Measurements from ENCODE around the gene ARHGAP5. TPM values are rescaled to one million over a fixed set of nuclear protein-coding genes. Genes with fewer than 3 reads are reported as not detected.

Gene ARHGAP5, protein sequence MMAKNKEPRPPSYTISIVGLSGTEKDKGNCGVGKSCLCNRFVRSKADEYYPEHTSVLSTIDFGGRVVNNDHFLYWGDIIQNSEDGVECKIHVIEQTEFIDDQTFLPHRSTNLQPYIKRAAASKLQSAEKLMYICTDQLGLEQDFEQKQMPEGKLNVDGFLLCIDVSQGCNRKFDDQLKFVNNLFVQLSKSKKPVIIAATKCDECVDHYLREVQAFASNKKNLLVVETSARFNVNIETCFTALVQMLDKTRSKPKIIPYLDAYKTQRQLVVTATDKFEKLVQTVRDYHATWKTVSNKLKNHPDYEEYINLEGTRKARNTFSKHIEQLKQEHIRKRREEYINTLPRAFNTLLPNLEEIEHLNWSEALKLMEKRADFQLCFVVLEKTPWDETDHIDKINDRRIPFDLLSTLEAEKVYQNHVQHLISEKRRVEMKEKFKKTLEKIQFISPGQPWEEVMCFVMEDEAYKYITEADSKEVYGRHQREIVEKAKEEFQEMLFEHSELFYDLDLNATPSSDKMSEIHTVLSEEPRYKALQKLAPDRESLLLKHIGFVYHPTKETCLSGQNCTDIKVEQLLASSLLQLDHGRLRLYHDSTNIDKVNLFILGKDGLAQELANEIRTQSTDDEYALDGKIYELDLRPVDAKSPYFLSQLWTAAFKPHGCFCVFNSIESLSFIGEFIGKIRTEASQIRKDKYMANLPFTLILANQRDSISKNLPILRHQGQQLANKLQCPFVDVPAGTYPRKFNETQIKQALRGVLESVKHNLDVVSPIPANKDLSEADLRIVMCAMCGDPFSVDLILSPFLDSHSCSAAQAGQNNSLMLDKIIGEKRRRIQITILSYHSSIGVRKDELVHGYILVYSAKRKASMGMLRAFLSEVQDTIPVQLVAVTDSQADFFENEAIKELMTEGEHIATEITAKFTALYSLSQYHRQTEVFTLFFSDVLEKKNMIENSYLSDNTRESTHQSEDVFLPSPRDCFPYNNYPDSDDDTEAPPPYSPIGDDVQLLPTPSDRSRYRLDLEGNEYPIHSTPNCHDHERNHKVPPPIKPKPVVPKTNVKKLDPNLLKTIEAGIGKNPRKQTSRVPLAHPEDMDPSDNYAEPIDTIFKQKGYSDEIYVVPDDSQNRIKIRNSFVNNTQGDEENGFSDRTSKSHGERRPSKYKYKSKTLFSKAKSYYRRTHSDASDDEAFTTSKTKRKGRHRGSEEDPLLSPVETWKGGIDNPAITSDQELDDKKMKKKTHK (N-terminal part only)
- total RNA-seq (100 to 1,000 TPM in 4 of 5 donors, 10 to 100 TPM in 1; 89.7 to 229 (median 131) TPM), polyA plus RNA-seq (10 to 100 TPM; 10.3 to 18.8 (median 15.9) TPM)
- long read RNA-seq, donor 1, transcript ARHGAP5-201 (1 exons, 3,207 nt) = major isoform, 7 of 12 reads
- long read RNA-seq, donor 1, partial matches to known transcripts = 5 of 12 reads
- long read RNA-seq, donor 1, other reads (novel, unspliced or antisense) = 0 of 12 reads
- long read RNA-seq, donor 2, transcript ARHGAP5-201 (1 exons, 3,207 nt) = major isoform, 10 of 10 reads
- long read RNA-seq, donor 2, partial matches to known transcripts = 0 of 10 reads
- long read RNA-seq, donor 2, other reads (novel, unspliced or antisense) = 0 of 10 reads
- long read RNA-seq, donor 3, transcript ARHGAP5-201 (1 exons, 3,207 nt) = major isoform, 5 of 14 reads
- long read RNA-seq, donor 3, partial matches to known transcripts = 9 of 14 reads
- long read RNA-seq, donor 3, other reads (novel, unspliced or antisense) = 0 of 14 reads
- long read RNA-seq, donor 4 = 0 reads
- long read RNA-seq, donor 5, full-length matches to known transcripts = 16 of 16 reads
- long read RNA-seq, donor 5, partial matches to known transcripts = 0 of 16 reads
- long read RNA-seq, donor 5, other reads (novel, unspliced or antisense) = 0 of 16 reads
- long read RNA-seq, donor 6, transcript ARHGAP5-201 (1 exons, 3,207 nt) = major isoform, 30 of 60 reads
- long read RNA-seq, donor 6, partial matches to known transcripts = 30 of 60 reads
- long read RNA-seq, donor 6, other reads (novel, unspliced or antisense) = 0 of 60 reads
- long read RNA-seq, donor 7, full-length matches to known transcripts = 14 of 20 reads
- long read RNA-seq, donor 7, partial matches to known transcripts = 6 of 20 reads
- long read RNA-seq, donor 7, other reads (novel, unspliced or antisense) = 0 of 20 reads
- long read RNA-seq, donor 8, transcript ARHGAP5-201 (1 exons, 3,207 nt) = major isoform, 11 of 11 reads
- long read RNA-seq, donor 8, partial matches to known transcripts = 0 of 11 reads
- long read RNA-seq, donor 8, other reads (novel, unspliced or antisense) = 0 of 11 reads
- long read RNA-seq, donor 9, full-length matches to known transcripts = 18 of 18 reads
- long read RNA-seq, donor 9, partial matches to known transcripts = 0 of 18 reads
- long read RNA-seq, donor 9, other reads (novel, unspliced or antisense) = 0 of 18 reads
- long read RNA-seq, donor 10, transcript ARHGAP5-201 (1 exons, 3,207 nt) = major isoform, 10 of 10 reads
- long read RNA-seq, donor 10, partial matches to known transcripts = 0 of 10 reads
- long read RNA-seq, donor 10, other reads (novel, unspliced or antisense) = 0 of 10 reads

DNA sequence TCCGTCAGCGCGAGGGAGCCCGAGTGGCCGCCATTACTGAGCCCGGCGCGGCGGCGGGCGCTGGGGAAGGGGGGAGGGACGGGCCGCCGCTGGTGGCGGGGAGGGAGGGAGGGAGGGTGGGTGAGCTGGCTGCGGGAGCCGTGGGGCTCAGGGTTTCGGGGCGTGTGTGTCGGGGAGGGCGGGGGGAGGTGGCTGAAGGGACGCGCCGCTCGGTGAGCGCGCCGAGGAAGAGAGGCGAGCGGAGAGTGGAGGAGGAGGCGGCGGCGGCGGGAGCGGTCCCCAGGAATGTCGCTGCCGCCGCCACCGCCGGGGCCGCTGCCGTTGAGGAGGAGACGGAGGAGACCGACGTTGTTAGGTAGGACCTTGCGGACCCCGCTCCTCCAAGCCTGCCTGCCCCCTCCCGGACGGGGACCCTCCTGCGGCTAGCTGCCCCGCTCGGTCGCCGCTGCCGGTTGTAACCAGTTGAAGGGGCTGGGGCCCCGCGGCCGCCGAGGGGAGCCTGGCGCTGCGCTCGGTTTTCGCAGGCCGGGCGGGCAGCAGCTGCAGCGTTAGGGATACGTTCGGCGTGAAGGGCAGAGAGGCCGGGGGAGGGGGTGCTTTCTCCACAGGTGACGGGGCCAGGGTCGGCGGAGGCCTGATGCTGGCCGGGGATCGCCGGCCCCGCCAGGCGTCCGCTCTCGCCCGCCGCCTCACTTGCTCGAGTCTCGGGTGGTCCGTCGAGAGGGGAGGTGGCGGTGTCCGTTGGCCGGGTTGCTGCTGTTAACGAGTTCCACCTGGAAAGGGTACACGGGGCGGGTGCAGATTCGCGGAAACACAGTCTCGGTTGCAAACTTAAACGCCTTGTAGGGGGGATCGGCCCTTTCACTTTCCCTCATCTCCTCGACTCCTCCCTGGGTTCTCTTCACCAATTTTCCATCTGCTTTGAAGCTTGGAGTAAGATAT lies at the start of gene ARHGAP5:
TSS of gene ARHGAP5 (plus strand) at position 224 of the 942 bp plus-strand sequence. CDS start 13,366 bp downstream, outside the sequence.
- Histone ChIP-seq H3K36me3 (no peaks in the 10 kb centered on the region), H3K27me3 (no peaks in the 10 kb centered on the region), H3K27ac (peak within 1 kb of the TSS; percentile 99 to 100 (median 99)), H3K4me1 (peaks cover 12 to 61% (median 37%) of the 10 kb centered on the region in 4 donors), H3K9me3 (no peaks in the 10 kb centered on the region), H3K4me3 (peak within 1 kb of the TSS; percentile 88 to 98 (median 90))
- intact Hi-C loops (cut with DNase I; ENCODE audit: low total_unique reads) = no loop called here
- TF ChIP-seq POLR2AphosphoS5 (IDR thresholded peaks at IDR 0.05) (no peak), POLR2A (IDR thresholded peaks at IDR 0.05) (no peak), CTCF (IDR thresholded peaks at IDR 0.05) (peak in 1 of 7 experiments; percentile 12), EP300 (IDR thresholded peaks at IDR 0.05) (no peak)
- DNase-seq = peak; percentile 27 to 90
- 0 to 1% (median 0%) methylated on average over 38 to 97 of the region's 98 CpGs for WGBS, 5 donors

DNA sequence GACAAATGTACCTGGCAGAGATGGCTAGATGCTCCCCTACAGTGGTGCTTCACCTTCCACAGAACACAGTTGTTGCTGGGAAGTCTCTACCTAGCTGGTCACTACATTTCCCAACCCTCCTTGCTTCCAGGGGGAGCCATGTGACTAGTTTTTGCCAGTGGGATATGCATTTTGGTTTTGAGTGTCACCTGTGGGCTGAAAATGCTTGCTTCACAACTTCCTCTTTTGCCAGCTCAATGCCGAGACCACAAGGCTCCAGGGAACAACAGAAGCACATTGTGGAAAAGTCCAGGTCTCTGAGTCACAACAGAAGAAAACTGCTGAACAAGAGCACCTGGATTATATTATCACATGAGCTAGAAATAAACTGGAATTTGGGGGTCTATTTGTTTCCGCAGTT lies 48.5 kb upstream of the ARHGAP5 start:
- no peaks in the 10 kb centered on the region for H3K9me3 ChIP-seq
- intact Hi-C loops (cut with DNase I; ENCODE audit: low total_unique reads) = no loop called here
- no peaks in the 10 kb centered on the region for H3K36me3 ChIP-seq
- no peaks in the 10 kb centered on the region for H3K4me1 ChIP-seq
- TF ChIP-seq EP300 (IDR thresholded peaks at IDR 0.05) (no peak), CTCF (IDR thresholded peaks at IDR 0.05) (no peak), POLR2AphosphoS5 (IDR thresholded peaks at IDR 0.05) (no peak), POLR2A (IDR thresholded peaks at IDR 0.05) (no peak)
- no peak overlapping the region for H3K27ac ChIP-seq
- 33 to 62% (median 52%) methylated on average over 2 of the region's 2 CpGs for WGBS, 5 donors
- no peaks in the 10 kb centered on the region for H3K27me3 ChIP-seq
- no peak overlapping the region for H3K4me3 ChIP-seq
- DNase-seq = no peak
